RWPE2 (cell line): ENCODE results near the gene LPAR1.

ENCODE experiments used
- ATAC-seq: fragments of 200-7000 bp; cut with Tn5 transposase; 3 replicates; pipeline ENCODE4 v1.9.1; 2021; ENCODE audit warnings: low read depth
- DNase-seq: peaks from one replicate; pipeline ENCODE4 v3.0.0-alpha.2; 2020; ENCODE audit warnings: low spot score
- H3K27ac ChIP-seq: fragments of 450-650 bp; 2 replicates; pipeline ENCODE4 v1.5.1; 2017; ENCODE audit warnings: mild to moderate bottlenecking; ENCODE audit not compliant: poor library complexity, severe bottlenecking
- H3K27me3 ChIP-seq: fragments of 250-450 bp; sonication (Bioruptor Pico); 2 replicates; pipeline ENCODE4 v1.5.1; 2021; ENCODE audit warnings: mild to moderate bottlenecking, moderate library complexity; ENCODE audit not compliant: insufficient read depth, poor library complexity, severe bottlenecking
- H3K36me3 ChIP-seq: fragments of 250-450 bp; sonication (Bioruptor Pico); 2 replicates; pipeline ENCODE4 v1.5.1; 2020; ENCODE audit warnings: low read depth, mild to moderate bottlenecking, moderate library complexity
- H3K4me1 ChIP-seq: fragments of 250-450 bp; sonication (Bioruptor Pico); 2 replicates; pipeline ENCODE4 v1.5.1; 2021; ENCODE audit warnings: mild to moderate bottlenecking, moderate library complexity; ENCODE audit not compliant: insufficient read depth, poor library complexity, severe bottlenecking
- H3K4me3 ChIP-seq: fragments of 250-450 bp; sonication (Bioruptor Pico); 2 replicates; pipeline ENCODE4 v1.5.1; 2021; ENCODE audit warnings: mild to moderate bottlenecking, moderate library complexity; ENCODE audit not compliant: severe bottlenecking
- H3K9me3 ChIP-seq: fragments of 250-450 bp; sonication (Bioruptor Pico); 2 replicates; pipeline ENCODE4 v1.5.1; 2021; ENCODE audit warnings: mild to moderate bottlenecking, moderate library complexity; ENCODE audit not compliant: severe bottlenecking
- TF ChIP-seq, protein P1 (sequence below): fragments of 450-650 bp; IDR thresholded peaks from one replicate; pipeline ENCODE4 v1.5.1; 2017; ENCODE audit warnings: mild to moderate bottlenecking, moderate library complexity; ENCODE audit not compliant: poor library complexity, severe bottlenecking

LPAR1 gene

GRCh38 chr9:111074395-111074794 is 36.1 kb upstream of the LPAR1 start:
- no peaks in the 10 kb centered on the region for H3K36me3 ChIP-seq
- DNase-seq (no peak), ATAC-seq (no peak)
- no peaks in the 10 kb centered on the region for H3K27me3 ChIP-seq
- H3K27ac ChIP-seq: no peak overlapping the region
- no peaks in the 10 kb centered on the region for H3K4me1 ChIP-seq
- H3K4me3 ChIP-seq: no peak overlapping the region
- H3K9me3 ChIP-seq: no peaks in the 10 kb centered on the region
- TF ChIP-seq, protein P1, sequence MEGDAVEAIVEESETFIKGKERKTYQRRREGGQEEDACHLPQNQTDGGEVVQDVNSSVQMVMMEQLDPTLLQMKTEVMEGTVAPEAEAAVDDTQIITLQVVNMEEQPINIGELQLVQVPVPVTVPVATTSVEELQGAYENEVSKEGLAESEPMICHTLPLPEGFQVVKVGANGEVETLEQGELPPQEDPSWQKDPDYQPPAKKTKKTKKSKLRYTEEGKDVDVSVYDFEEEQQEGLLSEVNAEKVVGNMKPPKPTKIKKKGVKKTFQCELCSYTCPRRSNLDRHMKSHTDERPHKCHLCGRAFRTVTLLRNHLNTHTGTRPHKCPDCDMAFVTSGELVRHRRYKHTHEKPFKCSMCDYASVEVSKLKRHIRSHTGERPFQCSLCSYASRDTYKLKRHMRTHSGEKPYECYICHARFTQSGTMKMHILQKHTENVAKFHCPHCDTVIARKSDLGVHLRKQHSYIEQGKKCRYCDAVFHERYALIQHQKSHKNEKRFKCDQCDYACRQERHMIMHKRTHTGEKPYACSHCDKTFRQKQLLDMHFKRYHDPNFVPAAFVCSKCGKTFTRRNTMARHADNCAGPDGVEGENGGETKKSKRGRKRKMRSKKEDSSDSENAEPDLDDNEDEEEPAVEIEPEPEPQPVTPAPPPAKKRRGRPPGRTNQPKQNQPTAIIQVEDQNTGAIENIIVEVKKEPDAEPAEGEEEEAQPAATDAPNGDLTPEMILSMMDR: no peak

DNA sequence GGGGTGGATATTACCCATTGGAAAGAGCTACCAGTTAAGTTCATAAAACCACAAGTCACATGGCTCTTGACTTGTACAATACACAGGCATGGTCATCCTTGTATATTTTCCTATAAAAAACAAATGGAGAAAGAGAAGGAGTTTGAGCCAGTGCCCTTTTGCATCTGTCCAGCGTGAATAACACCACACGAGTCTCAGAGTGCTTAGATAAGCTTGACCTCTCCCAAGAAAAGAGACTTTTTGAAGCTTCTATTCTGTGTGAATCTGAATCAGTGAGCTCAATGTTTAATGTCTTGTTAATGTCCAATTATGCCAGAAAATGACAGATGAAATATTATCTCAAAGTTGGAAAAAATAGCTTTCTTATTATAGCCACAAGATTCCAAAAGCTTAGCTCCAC is 30.9 kb upstream of the LPAR1 start:
- H3K27me3 ChIP-seq: no peaks in the 10 kb centered on the region
- TF ChIP-seq, protein P1: no peak
- no peak for ATAC-seq
- no peak overlapping the region for H3K4me3 ChIP-seq
- no peaks in the 10 kb centered on the region for H3K36me3 ChIP-seq
- no peak overlapping the region for H3K27ac ChIP-seq
- H3K9me3 ChIP-seq: no peaks in the 10 kb centered on the region
- no peaks in the 10 kb centered on the region for H3K4me1 ChIP-seq
- no peak for DNase-seq

- DNase-seq (no peak), ATAC-seq (no peak)
- no peak overlapping the region for H3K4me3 ChIP-seq
Observed at GRCh38 chr9:111068771-111069170, 30.5 kb upstream of the LPAR1 start.

GRCh38 chr9:111068383-111068730 is 30.1 kb upstream of the LPAR1 start:
- no peak overlapping the region for H3K4me3 ChIP-seq
- H3K27me3 ChIP-seq: no peaks in the 10 kb centered on the region
- H3K27ac ChIP-seq: no peak overlapping the region
- H3K4me1 ChIP-seq: no peaks in the 10 kb centered on the region
- no peaks in the 10 kb centered on the region for H3K36me3 ChIP-seq
- DNase-seq (no peak), ATAC-seq (no peak)
- TF ChIP-seq, protein P1: no peak
- no peaks in the 10 kb centered on the region for H3K9me3 ChIP-seq

More at GRCh38 chr9:111068771-111069170, 30.5 kb upstream of the LPAR1 start:
- Histone ChIP-seq H3K9me3 (no peaks in the 10 kb centered on the region), H3K27me3 (no peaks in the 10 kb centered on the region), H3K27ac (no peak overlapping the region), H3K36me3 (no peaks in the 10 kb centered on the region), H3K4me1 (no peaks in the 10 kb centered on the region)
- TF ChIP-seq, protein P1: no peak

- TF ChIP-seq, protein P1: no peak
- Histone ChIP-seq H3K27ac (no peak overlapping the region), H3K4me3 (no peak overlapping the region), H3K36me3 (no peaks in the 10 kb centered on the region), H3K9me3 (no peaks in the 10 kb centered on the region), H3K27me3 (no peaks in the 10 kb centered on the region), H3K4me1 (no peaks in the 10 kb centered on the region)
- no peak for DNase-seq
- ATAC-seq: no peak
Observed at GRCh38 chr9:111066468-111066867, 28.2 kb upstream of the LPAR1 start.
